ENCODE results near the gene VTCN1. TPM values are rescaled to one million over a fixed set of nuclear protein-coding genes. Genes with fewer than 3 reads are reported as not detected.
A peak's percentile ranks its signal among the peaks of the same experiment; 100 is the strongest.

Gene VTCN1
- total and polyA plus RNA-seq, 2 of the 8 experiments (the other 6 are each of a cell fraction or from before 2014, with no cell fraction given): 0.32 TPM; not detected in 1

- peak within 1 kb of the TSS; percentile 59 to 79 (median 75) for H3K4me3 ChIP-seq (ENCODE audit: extremely low read depth in 1 of 4, insufficient read depth in 2 of 4, low read depth in 3 of 4, low read length in 4 of 4)
- no peak for FAIRE-seq
- peak within 1 kb of the TSS; percentile 91 for H2BK5ac ChIP-seq (ENCODE audit: low read depth, low read length)
- H2AFZ ChIP-seq (ENCODE audit: low read length): peak within 1 kb of the TSS; percentile 70
- H2BK120ac ChIP-seq (replicated peaks; ENCODE audit: low read depth, low read length): no peak within 1 kb of the TSS
- peak within 1 kb of the TSS; percentile 53; the same call in 1 of the 2 replicates for H2BK15ac ChIP-seq (ENCODE audit: low read length)
- peak within 1 kb of the TSS; percentile 55 for H3K27ac ChIP-seq (ENCODE audit: low read depth, low read length)
- DNase-seq (ENCODE audit: low read depth in 1 of 2, low spot score in 2 of 2): peak; percentile 77 to 93
- H3K23ac ChIP-seq (ENCODE audit: insufficient read length): no peak within 1 kb of the TSS
- peak within 1 kb of the TSS; percentile 60 to 86 (median 67) for H3K9ac ChIP-seq (replicated peaks in 1 of 4; ENCODE audit: extremely low read depth in 1 of 4, low read depth in 3 of 4, low read length in 3 of 4)
- POLR2A ChIA-PET (ENCODE audit: partially characterized antibody): interaction anchor here (0.7 to 2.5 kb wide), 13 partner anchors 8 to 163 kb away, joined by 3 to 19 read pairs (median 3); partner anchors contain the start of gene TTF2
- H2AK5ac ChIP-seq (ENCODE audit: low read depth, low read length): no peak within 1 kb of the TSS
- H3K9me3 ChIP-seq (ENCODE audit: insufficient read depth in 2 of 2, low read depth in 1 of 2, low read length in 1 of 2): no peaks in the 10 kb centered on the region
- H3K4me1 ChIP-seq (replicated peaks in 1 of 4; ENCODE audit: control insufficient read depth in 3 of 4, insufficient read depth in 4 of 4, low read length in 3 of 4): peaks cover 2 to 14% (median 8%) of the 10 kb centered on the region in 4 experiments
- H3K79me2 ChIP-seq (ENCODE audit: control insufficient read depth in 1 of 2, insufficient read depth in 2 of 2, low read length in 2 of 2): no peaks in the 10 kb centered on the region; a peak in 1 of 4 replicates
- H3K18ac ChIP-seq (ENCODE audit: extremely low read depth, low read length): peak within 1 kb of the TSS; percentile 96
- peak within 1 kb of the TSS; percentile 85 for H3K56ac ChIP-seq (replicated peaks; ENCODE audit: insufficient read length, low read depth, low read length)
- peak within 1 kb of the TSS; percentile 99 for H4K5ac ChIP-seq (ENCODE audit: insufficient read length, low read depth, low read length)
- no peak within 1 kb of the TSS; the same call in 1 of the 2 replicates for H2BK12ac ChIP-seq (ENCODE audit: low read depth, low read length)
- no peaks in the 10 kb centered on the region for H4K20me1 ChIP-seq (replicated peaks in 1 of 2; ENCODE audit: control insufficient read depth in 1 of 2, insufficient read depth in 2 of 2, low read length in 2 of 2)
- 0 out of 2 replicates have a peak within 1 kb of the TSS, but pooled peaks have one; percentile 3 for H2BK20ac ChIP-seq (ENCODE audit: low read length)
- 2% methylated on average over 44 of the region's 71 CpGs; no CpG with 5 or more reads in 1 of the 2 experiments for WGBS, 2 experiments (ENCODE audit: extremely low coverage in 1 of 2, insufficient coverage in 1 of 2, insufficient read length in 1 of 2, insufficient replicate concordance in 2 of 2, low coverage in 1 of 2, low lambda C conversion rate in 2 of 2, missing lambda C conversion rate in 1 of 2)
- peak within 1 kb of the TSS; percentile 88 for H4K91ac ChIP-seq (replicated peaks; ENCODE audit: insufficient read length, low read length)
- H3K23me2 ChIP-seq (ENCODE audit: low read depth, low read length): peaks cover 5% of the 10 kb centered on the region; the same call in 1 of the 2 replicates
- H3K27me3 ChIP-seq (replicated peaks in 1 of 4; ENCODE audit: control insufficient read depth in 3 of 4, extremely low read depth in 1 of 4, insufficient read depth in 3 of 4, low read length in 3 of 4): no peaks in the 10 kb centered on the region; a peak in 1 of 7 replicates
- H3K4ac ChIP-seq (replicated peaks; ENCODE audit: insufficient read length, low read depth, low read length): no peak within 1 kb of the TSS
- CTCF ChIA-PET (ENCODE audit: partially characterized antibody): interaction anchor here (0.6 to 13.2 kb wide), 19 partner anchors 8 to 533 kb away, joined by 3 to 114 read pairs (median 3); partner anchors contain the start of gene TTF2
- H3K14ac ChIP-seq (ENCODE audit: insufficient read length): no peak within 1 kb of the TSS
- no peaks in the 10 kb centered on the region for H3K79me1 ChIP-seq (ENCODE audit: low read depth, low read length)
- peaks cover 6 to 17% (median 13%) of the 10 kb centered on the region in 4 experiments for H3K36me3 ChIP-seq (ENCODE audit: control insufficient read depth in 2 of 4, insufficient read depth in 4 of 4, low read length in 3 of 4)
- H3K4me2 ChIP-seq (ENCODE audit: insufficient read depth in 1 of 2, low read depth in 2 of 2, low read length in 2 of 2): peak within 1 kb of the TSS; percentile 85 to 98
- peak within 1 kb of the TSS; percentile 72; the same call in 1 of the 2 replicates for H4K8ac ChIP-seq (ENCODE audit: extremely low read depth, insufficient read depth, low read length)
- TF ChIP-seq YY1 (IDR thresholded peaks at IDR 0.05; ENCODE audit: low read depth, low read length) (no peak), RXRA (IDR thresholded peaks at IDR 0.05; ENCODE audit: insufficient read depth, low read depth, low read length) (no peak), EZH2 (IDR thresholded peaks at IDR 0.05; ENCODE audit: low read depth, low read length, severe bottlenecking) (no peak), MAX (IDR thresholded peaks at IDR 0.05) (peak; percentile 66), CTCF (IDR thresholded peaks at IDR 0.05; ENCODE audit: control extremely low read depth in 1 of 3, insufficient read depth in 1 of 3, low read depth in 1 of 3, low read length in 3 of 3) (peak; percentile 60 to 69 (median 65)), SAP30 (IDR thresholded peaks at IDR 0.05; ENCODE audit: insufficient read depth, insufficient replicate concordance, low read length) (no peak), NANOG (IDR thresholded peaks at IDR 0.05; ENCODE audit: insufficient read depth, low read depth, low read length, poor library complexity, severe bottlenecking) (no peak)
These were observed 89.0 kb downstream of the VTCN1 start, which contains the start of gene TRIM45 for GRCh38 chr1:117121589-117122329. Gene TRIM45 (minus strand): TSS chr1:117121749. CDS start chr1:117121201, 548 bp downstream.

Data from H1 (cell line).